Measurements from ENCODE around the gene EPHA3.

Gene EPHA3

GRCh38 chr3:89107461-89108290, at the start of gene EPHA3:
EPHA3 (plus strand) TSS chr3:89107621; CDS start chr3:89107749, 128 bp downstream.
- peak; percentile 54 for DNase-seq

DNA sequence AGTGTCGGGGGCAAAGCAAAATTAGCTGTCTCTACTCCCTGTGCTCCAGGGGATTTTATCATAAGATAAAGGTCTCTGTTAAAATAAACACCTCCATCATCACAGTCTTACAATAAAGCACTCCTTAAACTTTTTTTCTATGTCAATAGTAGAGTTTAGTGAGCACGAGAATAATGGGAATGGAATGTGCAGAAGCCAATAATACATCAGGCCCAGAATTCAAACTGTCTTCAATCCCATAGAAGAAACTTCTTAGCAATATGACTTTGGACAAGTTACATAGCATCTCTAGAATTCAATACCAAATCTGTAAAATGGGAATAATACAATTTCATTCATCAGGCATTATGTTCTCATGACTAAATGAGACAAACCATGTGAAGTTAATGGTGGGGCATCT, 49.0 kb upstream of the EPHA3 start:
- no peak for DNase-seq

- no peak for DNase-seq
These were observed 48.1 kb upstream of the EPHA3 start for GRCh38 chr3:89059211-89059925.

GRCh38 chr3:89061259-89061658, 46.2 kb upstream of the EPHA3 start:
- DNase-seq, result no peak

GRCh38 chr3:89067736-89068135, 39.7 kb upstream of the EPHA3 start:
- DNase-seq, result no peak

- DNase-seq, result no peak
These were observed 34.8 kb upstream of the EPHA3 start for GRCh38 chr3:89072642-89073041.

- DNase-seq, result no peak
These were observed 27.5 kb upstream of the EPHA3 start for GRCh38 chr3:89079944-89080343.

DNA sequence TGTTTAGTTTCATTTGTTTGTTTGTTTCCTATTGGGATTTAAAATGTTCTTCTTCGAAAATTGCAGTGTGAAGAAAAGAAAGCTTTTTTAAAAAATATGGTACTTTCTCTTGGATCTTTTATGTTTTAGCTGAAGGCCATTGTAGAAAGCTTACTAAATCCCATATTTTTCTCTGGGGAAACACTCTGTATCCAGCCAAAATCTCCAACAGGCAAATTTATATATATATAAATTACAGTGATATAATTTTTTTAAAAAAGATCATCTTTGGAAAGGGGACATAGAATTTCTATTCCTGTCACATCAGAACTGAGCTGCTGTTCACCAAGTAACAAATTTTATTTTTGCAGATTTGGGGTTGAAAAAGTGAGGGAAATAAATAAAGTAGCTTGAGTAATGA, 19.6 kb upstream of the EPHA3 start:
- no peak for DNase-seq

DNA sequence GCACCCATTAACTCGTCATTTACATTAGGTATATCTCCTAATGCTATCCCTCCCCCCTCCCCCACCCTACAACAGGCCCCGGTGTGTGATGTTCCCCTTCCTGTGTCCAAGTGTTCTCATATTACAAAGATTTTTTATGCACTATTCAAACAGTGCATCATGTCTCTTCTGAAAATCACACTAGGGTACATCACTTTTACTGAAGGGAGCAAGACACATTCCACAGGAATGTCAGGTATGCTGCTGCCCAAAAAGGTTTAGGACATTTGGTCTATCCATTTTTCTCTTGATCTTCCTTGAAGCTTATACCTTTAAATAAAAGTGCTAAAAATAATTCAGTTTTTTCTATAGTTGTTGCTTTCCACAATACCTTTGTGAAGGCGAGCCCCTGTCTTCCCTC, 9.2 kb upstream of the EPHA3 start:
- no peak for DNase-seq

DNA sequence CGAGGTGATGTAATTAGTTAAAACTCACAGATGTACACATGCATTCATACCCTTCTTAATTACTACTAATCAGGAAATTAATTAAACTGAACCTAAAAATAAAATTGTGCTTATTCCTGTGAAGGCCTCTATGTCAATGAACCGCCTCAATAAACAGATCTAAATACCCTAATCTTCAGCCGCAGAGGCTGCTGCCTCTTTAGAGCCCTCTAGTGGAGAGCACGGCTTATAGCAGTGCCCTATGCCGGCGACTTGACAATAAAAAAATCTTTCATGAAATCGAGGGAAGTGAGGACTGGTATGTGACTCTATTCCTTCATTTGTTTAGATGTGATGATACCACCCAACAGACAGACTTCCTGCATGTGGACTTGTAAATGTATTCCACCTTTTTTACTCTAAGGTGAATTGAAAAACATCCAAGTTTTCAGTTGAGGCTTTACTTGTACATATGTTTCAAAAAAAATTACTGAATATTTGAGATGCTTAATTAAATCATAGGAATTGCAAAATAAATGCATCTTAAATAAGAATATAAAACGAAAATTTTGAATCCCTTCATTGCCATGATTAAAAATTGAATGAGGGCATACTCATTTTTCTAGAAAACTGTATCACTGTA, 8.3 kb upstream of the EPHA3 start:
- DNase-seq, result peak; percentile 19

DNA sequence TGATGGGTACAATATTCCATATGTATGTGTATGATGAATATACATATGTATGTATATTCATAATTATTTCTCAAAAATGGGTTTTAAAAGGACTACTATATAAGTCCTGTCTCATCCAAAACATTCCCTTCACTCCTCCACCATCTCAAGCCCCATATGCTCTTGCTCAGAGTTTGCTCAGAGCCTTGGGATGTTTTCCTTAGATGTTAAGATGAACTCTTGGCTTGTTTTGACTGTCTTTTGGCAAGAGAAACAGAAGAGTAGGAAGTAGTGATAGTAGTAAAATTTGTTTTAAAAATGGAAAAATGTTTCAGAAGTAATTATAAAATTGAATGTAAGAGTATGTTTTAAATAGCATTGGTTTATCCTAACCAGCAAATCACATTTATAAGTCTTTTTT, 6.2 kb upstream of the EPHA3 start:
- no peak for DNase-seq

DNA sequence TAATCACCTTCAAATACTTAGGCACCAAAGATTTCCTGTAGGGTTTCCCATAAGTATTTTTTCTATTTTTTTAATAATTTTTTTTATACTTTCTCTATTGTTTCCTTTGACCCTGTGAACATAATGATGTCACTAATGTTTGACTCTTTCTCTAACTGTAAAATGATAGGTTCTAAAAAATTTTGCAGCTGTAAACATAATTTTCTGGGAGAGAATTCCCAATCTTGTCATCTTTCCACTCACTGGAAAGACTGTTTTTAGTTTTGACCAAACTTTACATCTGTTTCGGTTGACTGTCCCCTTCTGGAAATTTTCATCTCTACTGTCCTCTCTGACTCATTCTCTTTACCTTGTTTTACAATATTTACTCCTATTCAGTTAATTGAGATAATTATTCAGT, 5.5 kb upstream of the EPHA3 start:
- no peak for DNase-seq

DNA sequence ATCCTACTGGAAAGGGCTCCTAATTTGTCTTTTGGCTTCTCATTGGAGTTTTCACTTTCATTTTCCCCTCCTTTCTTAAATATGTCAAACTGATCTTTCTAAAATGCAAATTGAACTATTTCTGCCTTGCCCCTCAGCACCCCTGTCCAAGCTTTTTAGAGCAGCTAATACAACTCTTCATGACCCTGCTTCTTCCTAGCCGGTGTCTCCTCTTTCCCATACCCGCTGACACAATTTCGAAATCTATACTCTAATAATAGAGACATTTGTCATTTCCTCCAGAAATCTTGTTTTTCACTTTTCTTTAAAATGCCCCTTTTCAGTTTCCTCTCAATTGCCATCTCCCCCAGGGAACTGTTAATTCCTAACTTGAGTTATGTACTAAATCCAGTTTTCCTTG, 2.9 kb upstream of the EPHA3 start:
- no peak for DNase-seq

DNA sequence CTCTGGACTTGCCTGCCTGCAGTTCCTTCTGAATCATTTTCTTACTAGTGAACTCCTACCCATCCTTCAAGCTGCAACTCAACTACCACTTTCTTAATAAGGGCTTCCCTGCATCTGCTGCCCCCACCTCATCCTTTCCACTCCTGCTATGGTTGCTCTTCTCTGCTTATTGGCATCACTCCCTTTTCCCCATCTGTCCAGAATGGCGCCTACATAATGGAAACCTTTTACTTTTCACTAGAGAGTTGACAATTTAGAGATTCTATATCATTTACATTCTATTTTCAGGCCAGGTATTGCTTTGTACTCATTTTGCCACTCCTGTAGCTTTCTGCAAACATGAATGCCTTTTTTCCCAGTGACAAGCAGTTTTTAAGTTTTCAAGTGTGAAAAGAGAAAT, 1.9 kb upstream of the EPHA3 start:
- no peak for DNase-seq

GRCh38 chr3:89108291-89108550, 800 bp downstream of the EPHA3 start:
- DNase-seq, result no peak

DNA sequence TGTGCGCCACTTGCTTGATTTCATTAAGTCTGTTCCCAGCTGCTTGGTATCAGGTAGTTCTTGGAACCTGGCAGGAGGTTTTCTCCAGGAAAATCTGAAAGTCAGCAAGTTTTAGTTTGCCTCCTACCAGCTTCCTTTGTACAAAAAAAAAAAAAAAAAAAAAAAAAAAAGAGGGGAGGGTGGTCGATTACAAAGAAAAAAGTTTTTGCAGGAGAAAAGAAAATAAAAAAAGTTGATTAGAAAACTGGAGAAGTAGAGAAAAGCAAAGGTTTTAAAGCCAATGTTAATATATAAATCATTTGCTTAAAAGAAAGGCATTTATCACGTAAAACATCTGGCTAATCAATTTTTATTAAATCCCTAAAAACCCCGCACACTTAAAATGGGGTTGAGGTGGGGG, 5.9 kb downstream of the EPHA3 start:
- no peak for DNase-seq

DNA sequence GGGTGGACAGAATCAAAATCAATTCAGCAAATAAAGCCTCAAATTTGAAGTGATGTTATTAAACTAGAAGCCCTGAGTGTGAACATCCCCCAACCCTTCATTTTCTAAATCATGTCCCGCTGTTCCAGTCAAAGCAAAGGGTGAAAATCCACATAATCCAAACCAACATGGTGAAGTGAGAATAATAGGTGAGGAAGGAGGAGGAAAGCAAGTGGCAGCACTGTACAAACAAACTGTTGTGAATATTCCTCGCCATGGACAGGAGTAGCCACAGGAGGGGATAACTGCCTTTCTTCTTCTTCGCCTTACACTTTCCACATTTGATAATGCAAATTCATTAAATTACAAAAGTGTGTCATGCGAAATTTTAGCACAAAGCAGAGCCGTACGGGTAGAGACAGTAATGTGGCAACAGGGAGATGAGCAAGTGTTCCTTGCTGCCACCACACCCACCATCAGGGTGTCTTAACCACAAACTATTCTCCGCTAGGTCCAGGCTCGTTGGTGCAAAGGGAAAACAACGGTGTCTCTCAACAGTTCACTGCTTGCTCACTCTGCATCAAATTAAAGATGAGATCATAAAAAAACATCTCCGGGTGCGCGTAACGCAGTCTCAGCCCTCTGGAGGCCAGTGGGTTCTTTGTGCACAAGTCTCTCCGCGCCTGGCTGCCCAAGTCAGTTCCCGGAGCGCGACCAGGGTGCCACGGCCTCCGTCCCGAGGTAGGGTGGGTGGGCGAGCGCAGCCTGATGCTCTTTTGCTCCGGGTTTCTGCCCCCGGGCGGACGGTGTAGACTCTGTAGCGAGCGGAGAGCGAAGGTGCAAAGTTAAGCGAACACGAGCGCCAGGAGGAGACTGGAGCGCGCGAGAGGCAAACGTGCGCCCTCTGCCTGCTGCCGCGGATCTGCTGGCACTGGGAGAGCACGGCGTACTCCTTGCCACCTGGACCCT, 6.7 kb downstream of the EPHA3 start:
- peak; percentile 19 for DNase-seq

GRCh38 chr3:89114841-89115223, 7.4 kb downstream of the EPHA3 start:
- no peak for DNase-seq

GRCh38 chr3:89116476-89116875, 9.1 kb downstream of the EPHA3 start:
- no peak for DNase-seq

- DNase-seq, result no peak
These were observed 30.6 kb downstream of the EPHA3 start for GRCh38 chr3:89138048-89138447.

DNA sequence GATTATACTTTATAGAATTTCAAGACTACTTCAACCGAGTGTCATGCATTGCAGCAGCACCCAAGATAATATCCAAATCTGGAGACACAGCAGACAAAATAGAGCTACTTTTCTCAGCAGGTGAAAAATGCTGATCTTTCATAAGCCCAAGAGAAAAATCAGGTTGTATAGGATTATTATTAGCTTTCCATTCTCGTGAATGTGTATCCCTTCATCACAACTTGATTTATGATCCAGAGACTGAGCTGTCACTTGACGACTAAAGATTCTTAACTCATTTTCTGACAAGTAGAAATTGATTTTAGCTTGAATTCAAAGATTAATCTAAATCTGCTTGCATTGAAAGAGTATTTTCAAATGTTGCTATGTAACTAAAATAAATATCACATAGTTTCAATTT, 32.4 kb downstream of the EPHA3 start:
- no peak for DNase-seq

DNA sequence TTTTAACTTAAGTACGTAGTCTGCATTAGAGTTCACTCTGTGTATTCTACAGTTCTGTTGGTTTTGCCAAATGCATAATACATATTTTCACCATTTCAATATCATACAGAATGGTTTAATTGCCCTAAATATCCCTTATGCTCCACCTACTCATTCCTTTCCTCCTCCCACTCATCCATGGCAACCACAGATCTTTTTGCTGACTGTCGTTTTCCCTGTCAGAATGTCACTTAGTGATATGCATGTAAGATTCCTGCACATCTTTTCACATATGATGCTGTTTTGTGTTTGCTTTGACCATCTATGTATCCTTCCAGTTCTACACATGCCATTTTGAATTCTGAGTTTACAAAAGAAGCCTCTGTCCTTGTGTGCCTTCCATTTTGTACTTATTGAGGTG, 36.7 kb downstream of the EPHA3 start:
- DNase-seq, result no peak

- no peak for DNase-seq
These were observed 38.6 kb downstream of the EPHA3 start for GRCh38 chr3:89145995-89146394.

All from activated naive CD4-positive, alpha-beta T cell treated with anti-CD3 and anti-CD28 coated beads, Interleukin-2, amount 50 U/mL, for 16 hours (primary cell).